Smooth muscle cell of bladder (primary cell): Measurements from ENCODE around the gene OPN1MW. TPM values are rescaled to one million over a fixed set of nuclear protein-coding genes. Genes with fewer than 3 reads are reported as not detected.

Experiments used
- total RNA-seq: library from RNA; depleted of rRNA; stranded (reverse); fragments of >200 nt; gene quantifications from 2 replicates; pipeline ENCODE4 v1.2.3, GENCODE V29; 2014

The OPN1MW gene
- total RNA-seq = not detected in 2 replicates

DNA sequence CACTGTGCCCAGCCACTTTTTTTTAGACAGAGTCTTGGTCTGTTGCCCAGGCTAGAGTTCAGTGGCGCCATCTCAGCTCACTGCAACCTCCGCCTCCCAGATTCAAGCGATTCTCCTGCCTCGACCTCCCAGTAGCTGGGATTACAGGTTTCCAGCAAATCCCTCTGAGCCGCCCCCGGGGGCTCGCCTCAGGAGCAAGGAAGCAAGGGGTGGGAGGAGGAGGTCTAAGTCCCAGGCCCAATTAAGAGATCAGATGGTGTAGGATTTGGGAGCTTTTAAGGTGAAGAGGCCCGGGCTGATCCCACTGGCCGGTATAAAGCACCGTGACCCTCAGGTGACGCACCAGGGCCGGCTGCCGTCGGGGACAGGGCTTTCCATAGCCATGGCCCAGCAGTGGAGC, at the start of gene OPN1MW:
TSS of gene OPN1MW (plus strand) at position 301 of the 400 bp plus-strand sequence. CDS start at position 383, 82 bp downstream.

DNA sequence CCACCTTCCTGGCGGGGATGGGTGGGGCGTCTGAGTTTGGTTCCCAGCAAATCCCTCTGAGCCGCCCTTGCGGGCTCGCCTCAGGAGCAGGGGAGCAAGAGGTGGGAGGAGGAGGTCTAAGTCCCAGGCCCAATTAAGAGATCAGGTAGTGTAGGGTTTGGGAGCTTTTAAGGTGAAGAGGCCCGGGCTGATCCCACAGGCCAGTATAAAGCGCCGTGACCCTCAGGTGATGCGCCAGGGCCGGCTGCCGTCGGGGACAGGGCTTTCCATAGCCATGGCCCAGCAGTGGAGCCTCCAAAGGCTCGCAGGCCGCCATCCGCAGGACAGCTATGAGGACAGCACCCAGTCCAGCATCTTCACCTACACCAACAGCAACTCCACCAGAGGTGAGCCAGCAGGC, 38.4 kb upstream of the OPN1MW start, which contains the start of gene OPN1LW:
TSS of gene OPN1LW (plus strand) at position 234 of the 400 bp plus-strand sequence. CDS start at position 275, 41 bp downstream.

DNA sequence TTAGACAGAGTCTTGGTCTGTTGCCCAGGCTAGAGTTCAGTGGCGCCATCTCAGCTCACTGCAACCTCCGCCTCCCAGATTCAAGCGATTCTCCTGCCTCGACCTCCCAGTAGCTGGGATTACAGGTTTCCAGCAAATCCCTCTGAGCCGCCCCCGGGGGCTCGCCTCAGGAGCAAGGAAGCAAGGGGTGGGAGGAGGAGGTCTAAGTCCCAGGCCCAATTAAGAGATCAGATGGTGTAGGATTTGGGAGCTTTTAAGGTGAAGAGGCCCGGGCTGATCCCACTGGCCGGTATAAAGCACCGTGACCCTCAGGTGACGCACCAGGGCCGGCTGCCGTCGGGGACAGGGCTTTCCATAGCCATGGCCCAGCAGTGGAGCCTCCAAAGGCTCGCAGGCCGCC, 37.1 kb downstream of the OPN1MW start, which contains the start of gene OPN1MW2:
TSS of gene OPN1MW2 (plus strand) at position 301 of the 400 bp plus-strand sequence. CDS start at position 361, 60 bp downstream.

Other genes starting within 250 kb of the OPN1MW start
- 30.6 and 40.2 TPM in 2 replicates for gene NAA10, start 247.6 kb upstream of the OPN1MW start, total RNA-seq
- gene RENBP, start 238.0 kb upstream of the OPN1MW start, total RNA-seq = 2.0 and 2.6 TPM in 2 replicates
- 7.4 and 9.2 TPM in 2 replicates for gene HCFC1, start 210.8 kb upstream of the OPN1MW start, total RNA-seq
- gene TMEM187, start 209.8 kb upstream of the OPN1MW start, total RNA-seq = 6.4 and 8.2 TPM in 2 replicates
- gene IRAK1, start 162.7 kb upstream of the OPN1MW start, total RNA-seq = 42.1 and 93.2 TPM in 2 replicates
- gene MECP2, start 84.9 kb upstream of the OPN1MW start, total RNA-seq = 20.3 and 21.2 TPM in 2 replicates
- gene OPN1LW, start 38.4 kb upstream of the OPN1MW start, total RNA-seq = not detected in 2 replicates
- gene OPN1MW2, start 37.2 kb downstream of the OPN1MW start, total RNA-seq = not detected in 2 replicates
- not detected in 2 replicates for gene OPN1MW3, start 75.0 kb downstream of the OPN1MW start, total RNA-seq
- not detected in 2 replicates for gene TEX28, start 112.5 kb downstream of the OPN1MW start, total RNA-seq
- gene TKTL1, start 113.2 kb downstream of the OPN1MW start, total RNA-seq = not detected in 2 replicates
- 1,760 and 2,009 TPM in 2 replicates for gene FLNA, start 192.0 kb downstream of the OPN1MW start, total RNA-seq
- gene EMD, start 196.7 kb downstream of the OPN1MW start, total RNA-seq = 20.9 and 21.5 TPM in 2 replicates
- gene RPL10, start 215.8 kb downstream of the OPN1MW start, total RNA-seq = 2,454 and 2,688 TPM in 2 replicates
- 65.9 and 68.6 TPM in 2 replicates for gene DNASE1L1, start 226.7 kb downstream of the OPN1MW start, total RNA-seq
- 10.8 and 14.1 TPM in 2 replicates for gene TAFAZZIN, start 228.9 kb downstream of the OPN1MW start, total RNA-seq
- 46.6 and 57.0 TPM in 2 replicates for gene ATP6AP1, start 246.1 kb downstream of the OPN1MW start, total RNA-seq